ENCODE results near the gene PCDHA4. TPM values are rescaled to one million over a fixed set of nuclear protein-coding genes. Genes with fewer than 3 reads are reported as not detected.
"Not testable (repeated sequence)": the region's sequence is repeated elsewhere in the genome, so short reads cannot be mapped to it uniquely, and the experiment has no call there.

Gene PCDHA4
- total RNA-seq, 8 experiments from 2014 or later = 0.05 to 50.8 (median 14.1) TPM

DNA sequence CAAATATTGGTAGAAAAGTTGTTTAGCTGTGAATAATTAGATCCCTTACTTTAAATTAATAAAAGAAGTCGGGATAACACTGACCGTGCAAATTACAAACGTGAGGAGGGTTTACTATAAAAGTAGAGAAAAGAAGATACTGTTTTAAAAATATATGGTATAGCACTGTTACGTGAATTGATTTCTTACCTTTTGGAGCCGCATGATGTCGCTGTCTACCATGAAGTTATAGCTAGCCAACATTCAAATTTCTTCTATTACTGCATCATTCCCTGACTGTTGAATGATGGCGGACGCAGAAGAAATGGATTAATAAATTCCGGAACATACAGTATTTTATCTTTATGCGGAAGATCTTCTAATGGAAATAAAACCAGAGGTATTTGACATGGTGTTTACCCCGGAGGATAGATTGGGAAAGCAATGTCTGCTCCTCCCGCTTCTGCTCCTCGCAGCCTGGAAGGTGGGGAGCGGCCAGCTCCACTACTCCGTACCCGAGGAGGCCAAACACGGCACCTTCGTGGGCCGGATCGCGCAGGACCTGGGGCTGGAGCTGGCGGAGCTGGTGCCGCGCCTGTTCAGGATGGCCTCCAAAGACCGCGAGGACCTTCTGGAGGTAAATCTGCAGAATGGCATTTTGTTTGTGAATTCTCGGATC is 21.0 kb downstream of the PCDHA4 start, which contains the start of gene PCDHA6:
Gene PCDHA6, plus strand, starts transcription at position 257 of the 658 bp plus-strand sequence. Its CDS starts 132 bp downstream, at position 389.
- 0 to 96% (median 78%) methylated on average over 6 to 25 of the region's 27 CpGs; no CpG with 5 or more reads in 1 of the 10 experiments for WGBS, 10 experiments
- in situ Hi-C loops (cut with MboI; ENCODE audit: low pct_unique_long_range_greater_than_20kb in 2 of 9, low sequenced_read_pairs in 9 of 9, unreplicated experiment in 9 of 9) = no loop called here
- peak in 2 of 8 experiments; percentile 47 to 76 for ATAC-seq (replicated peaks in 6 of 8)
- peak within 1 kb of the TSS in 1 of 5 donors; percentile 1 for H3K4me3 ChIP-seq
- H3K4me1 ChIP-seq (replicated peaks in 1 of 2) = no peaks in the 10 kb centered on the region
- H3K27ac ChIP-seq = no peak within 1 kb of the TSS

DNA sequence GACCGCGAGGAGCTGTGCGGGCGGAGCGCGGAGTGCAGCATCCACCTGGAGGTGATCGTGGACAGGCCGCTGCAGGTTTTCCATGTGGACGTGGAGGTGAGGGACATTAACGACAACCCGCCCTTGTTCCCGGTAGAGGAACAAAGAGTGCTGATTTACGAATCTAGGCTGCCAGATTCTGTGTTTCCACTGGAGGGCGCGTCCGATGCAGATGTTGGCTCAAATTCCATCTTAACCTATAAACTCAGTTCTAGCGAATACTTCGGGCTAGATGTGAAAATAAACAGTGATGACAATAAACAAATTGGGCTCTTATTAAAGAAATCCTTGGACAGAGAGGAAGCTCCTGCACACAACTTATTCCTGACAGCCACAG is 21.5 kb downstream of the PCDHA4 start:
- peak in 1 of 8 experiments; percentile 24 for ATAC-seq (replicated peaks in 6 of 8)
- H3K27ac ChIP-seq = no peak overlapping the region
- 0 to 96% (median 93%) methylated on average over 1 to 5 of the region's 18 CpGs; no CpG with 5 or more reads in 6 of the 10 experiments for WGBS, 10 experiments
- in situ Hi-C loops (cut with MboI; ENCODE audit: low pct_unique_long_range_greater_than_20kb in 2 of 9, low sequenced_read_pairs in 9 of 9, unreplicated experiment in 9 of 9) = no loop called here
- H3K4me3 ChIP-seq = peak overlapping the region in 1 of 5 donors; percentile 1
- H3K4me1 ChIP-seq (replicated peaks in 1 of 2) = no peaks in the 10 kb centered on the region

DNA sequence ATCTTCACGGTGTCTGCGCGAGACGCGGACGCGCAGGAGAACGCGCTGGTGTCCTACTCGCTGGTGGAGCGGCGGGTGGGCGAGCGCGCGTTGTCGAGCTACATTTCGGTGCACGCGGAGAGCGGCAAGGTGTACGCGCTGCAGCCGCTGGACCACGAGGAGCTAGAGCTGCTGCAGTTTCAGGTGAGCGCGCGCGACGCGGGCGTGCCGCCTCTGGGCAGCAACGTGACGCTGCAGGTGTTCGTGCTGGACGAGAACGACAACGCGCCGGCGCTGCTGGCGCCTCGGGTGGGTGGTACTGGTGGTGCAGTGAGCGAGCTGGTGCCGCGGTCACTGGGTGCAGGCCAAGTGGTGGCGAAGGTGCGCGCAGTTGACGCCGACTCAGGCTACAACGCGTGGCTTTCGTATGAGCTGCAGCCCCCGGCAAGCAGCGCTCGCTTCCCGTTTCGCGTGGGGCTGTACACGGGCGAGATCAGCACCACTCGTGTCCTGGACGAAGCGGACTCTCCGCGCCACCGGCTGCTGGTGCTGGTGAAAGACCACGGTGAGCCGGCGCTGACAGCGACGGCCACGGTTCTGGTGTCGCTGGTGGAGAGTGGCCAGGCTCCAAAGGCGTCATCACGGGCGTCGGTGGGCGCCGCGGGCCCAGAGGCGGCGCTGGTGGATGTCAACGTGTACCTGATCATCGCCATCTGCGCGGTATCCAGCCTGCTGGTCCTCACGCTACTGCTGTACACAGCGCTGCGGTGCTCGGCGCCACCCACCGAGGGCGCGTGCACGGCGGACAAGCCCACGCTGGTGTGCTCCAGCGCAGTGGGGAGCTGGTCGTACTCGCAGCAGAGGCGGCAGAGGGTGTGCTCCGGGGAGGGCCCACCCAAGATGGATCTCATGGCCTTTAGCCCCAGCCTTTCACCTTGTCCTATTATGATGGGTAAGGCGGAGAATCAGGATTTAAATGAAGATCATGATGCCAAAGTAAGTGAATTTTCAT is 22.9 kb downstream of the PCDHA4 start:
- H3K27ac ChIP-seq; in situ Hi-C loops (cut with MboI; ENCODE audit: low pct_unique_long_range_greater_than_20kb in 2 of 9, low sequenced_read_pairs in 9 of 9, unreplicated experiment in 9 of 9); ATAC-seq (replicated peaks in 6 of 8); H3K4me3 ChIP-seq; H3K4me1 ChIP-seq (replicated peaks in 1 of 2): not testable (repeated sequence)
- WGBS, 10 experiments = 30 to 99% (median 77%) methylated on average over 1 to 55 of the region's 106 CpGs; no CpG with 5 or more reads in 1 of the 10 experiments

DNA sequence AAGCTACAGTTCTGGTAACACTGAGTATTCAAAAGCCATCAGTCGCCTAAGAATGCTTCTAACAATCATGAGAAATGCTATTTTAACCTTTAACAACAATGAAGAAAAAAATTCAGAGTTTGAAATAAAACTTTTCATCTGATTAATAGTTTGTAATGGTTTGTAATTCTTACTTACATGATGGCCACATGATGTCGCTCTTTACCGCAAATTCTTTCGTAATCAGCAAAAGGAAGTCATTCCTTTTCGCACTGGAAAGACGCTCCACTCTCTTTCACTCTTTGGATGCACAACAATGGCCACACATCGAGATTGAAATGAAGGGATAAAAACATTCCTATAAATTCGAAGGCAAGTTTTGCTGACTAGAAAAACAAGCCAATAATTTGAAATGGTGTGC is 27.1 kb downstream of the PCDHA4 start, which contains the start of gene PCDHA7:
Gene PCDHA7, plus strand, starts transcription at position 277 of the 400 bp plus-strand sequence. Its CDS starts 115 bp downstream, at position 392.
- 8 to 100% (median 70%) methylated on average over 1 to 8 of the region's 8 CpGs for WGBS, 10 experiments
- H3K4me3 ChIP-seq = no peak within 1 kb of the TSS
- no peaks in the 10 kb centered on the region for H3K4me1 ChIP-seq (replicated peaks in 1 of 2)
- in situ Hi-C loops (cut with MboI; ENCODE audit: low pct_unique_long_range_greater_than_20kb in 2 of 9, low sequenced_read_pairs in 9 of 9, unreplicated experiment in 9 of 9) = no loop called here
- no peak for ATAC-seq (replicated peaks in 6 of 8)
- H3K27ac ChIP-seq = no peak within 1 kb of the TSS

DNA sequence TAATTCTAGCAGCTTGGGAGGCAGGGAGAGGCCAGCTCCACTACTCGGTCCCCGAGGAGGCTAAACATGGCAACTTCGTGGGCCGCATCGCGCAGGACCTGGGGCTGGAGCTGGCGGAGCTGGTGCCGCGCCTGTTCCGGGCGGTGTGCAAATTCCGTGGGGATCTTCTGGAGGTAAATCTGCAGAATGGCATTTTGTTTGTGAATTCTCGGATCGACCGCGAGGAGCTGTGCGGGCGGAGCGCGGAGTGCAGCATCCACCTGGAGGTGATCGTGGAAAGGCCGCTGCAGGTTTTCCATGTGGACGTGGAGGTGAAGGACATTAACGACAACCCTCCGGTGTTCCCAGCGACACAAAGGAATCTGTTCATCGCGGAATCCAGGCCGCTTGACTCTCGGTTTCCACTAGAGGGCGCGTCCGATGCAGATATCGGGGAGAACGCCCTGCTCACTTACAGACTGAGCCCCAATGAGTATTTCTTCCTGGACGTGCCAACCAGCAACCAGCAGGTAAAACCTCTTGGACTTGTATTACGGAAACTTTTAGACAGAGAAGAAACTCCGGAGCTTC is 27.7 kb downstream of the PCDHA4 start:
- H3K27ac ChIP-seq; H3K4me3 ChIP-seq; H3K4me1 ChIP-seq (replicated peaks in 1 of 2); in situ Hi-C loops (cut with MboI; ENCODE audit: low pct_unique_long_range_greater_than_20kb in 2 of 9, low sequenced_read_pairs in 9 of 9, unreplicated experiment in 9 of 9); ATAC-seq (replicated peaks in 6 of 8): not testable (repeated sequence)
- WGBS, 10 experiments = 29 to 100% (median 88%) methylated on average over 1 to 10 of the region's 38 CpGs; no CpG with 5 or more reads in 6 of the 10 experiments

DNA sequence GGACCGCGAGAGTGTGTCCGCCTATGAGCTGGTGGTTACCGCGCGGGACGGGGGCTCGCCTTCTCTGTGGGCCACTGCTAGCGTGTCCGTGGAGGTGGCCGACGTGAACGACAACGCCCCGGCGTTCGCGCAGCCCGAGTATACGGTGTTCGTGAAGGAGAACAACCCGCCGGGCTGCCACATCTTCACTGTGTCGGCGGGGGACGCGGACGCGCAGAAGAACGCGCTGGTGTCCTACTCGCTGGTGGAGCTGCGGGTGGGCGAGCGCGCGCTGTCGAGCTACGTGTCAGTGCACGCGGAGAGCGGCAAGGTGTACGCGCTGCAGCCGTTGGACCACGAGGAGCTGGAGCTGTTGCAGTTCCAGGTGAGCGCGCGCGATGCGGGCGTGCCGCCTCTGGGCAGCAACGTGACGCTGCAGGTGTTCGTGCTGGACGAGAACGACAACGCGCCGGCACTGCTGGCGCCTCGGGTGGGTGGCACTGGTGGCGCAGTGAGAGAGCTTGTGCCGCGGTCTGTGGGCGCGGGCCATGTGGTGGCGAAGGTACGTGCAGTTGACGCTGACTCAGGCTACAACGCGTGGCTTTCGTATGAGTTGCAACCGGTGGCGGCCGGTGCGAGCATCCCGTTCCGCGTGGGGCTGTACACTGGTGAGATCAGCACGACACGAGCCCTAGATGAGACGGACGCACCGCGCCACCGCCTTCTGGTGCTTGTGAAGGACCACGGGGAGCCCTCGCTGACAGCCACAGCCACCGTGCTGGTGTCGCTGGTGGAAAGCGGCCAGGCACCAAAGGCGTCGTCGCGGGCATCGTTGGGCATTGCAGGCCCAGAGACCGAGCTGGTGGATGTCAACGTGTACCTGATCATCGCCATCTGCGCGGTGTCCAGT is 29.0 kb downstream of the PCDHA4 start:
- in situ Hi-C loops (cut with MboI; ENCODE audit: low pct_unique_long_range_greater_than_20kb in 2 of 9, low sequenced_read_pairs in 9 of 9, unreplicated experiment in 9 of 9) = no loop called here
- no peak for ATAC-seq (replicated peaks in 6 of 8)
- Histone ChIP-seq H3K4me3 (no peak overlapping the region), H3K4me1 (replicated peaks in 1 of 2) (no peaks in the 10 kb centered on the region), H3K27ac (no peak overlapping the region)
- WGBS, 10 experiments = 40 to 100% (median 95%) methylated on average over 3 to 39 of the region's 103 CpGs; no CpG with 5 or more reads in 1 of the 10 experiments

DNA sequence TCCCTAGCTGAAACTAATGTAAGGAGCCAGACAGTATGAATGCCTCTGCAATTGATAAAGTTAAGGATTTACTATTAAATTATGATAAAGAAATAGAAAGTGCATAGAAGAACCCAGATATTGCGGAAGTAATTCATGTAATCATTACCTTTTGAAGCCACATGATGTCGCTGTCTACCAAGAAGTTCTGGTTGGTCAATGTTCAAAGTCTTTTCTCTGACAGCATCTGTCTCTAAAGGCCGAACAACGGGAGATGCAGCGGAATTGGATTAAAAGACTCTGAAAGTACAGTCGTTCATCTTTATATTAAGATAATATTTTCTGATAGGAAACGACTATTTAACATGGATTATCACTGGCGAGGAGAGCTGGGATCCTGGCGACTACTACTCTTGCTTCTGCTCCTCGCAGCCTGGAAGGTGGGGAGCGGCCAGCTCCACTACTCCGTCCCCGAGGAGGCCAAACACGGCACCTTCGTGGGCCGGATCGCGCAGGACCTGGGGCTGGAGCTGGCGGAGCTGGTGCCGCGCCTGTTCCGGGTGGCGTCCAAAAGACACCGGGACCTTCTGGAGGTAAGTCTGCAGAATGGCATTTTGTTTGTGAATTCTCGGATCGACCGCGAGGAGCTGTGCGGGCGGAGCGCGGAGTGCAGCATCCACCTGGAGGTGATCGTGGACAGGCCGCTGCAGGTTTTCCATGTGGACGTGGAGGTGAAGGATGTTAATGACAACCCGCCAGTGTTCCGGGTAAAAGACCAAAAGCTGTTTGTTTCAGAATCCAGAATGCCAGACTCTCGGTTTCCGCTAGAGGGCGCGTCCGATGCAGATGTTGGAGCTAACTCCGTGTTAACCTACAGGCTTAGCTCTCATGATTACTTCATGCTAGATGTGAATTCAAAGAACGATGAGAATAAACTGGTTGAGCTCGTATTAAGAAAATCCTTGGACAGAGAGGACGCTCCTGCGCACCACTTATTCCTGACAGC is 34.4 kb downstream of the PCDHA4 start, which contains the start of gene PCDHA8:
Gene PCDHA8, plus strand, starts transcription at position 210 of the 985 bp plus-strand sequence. Its CDS starts 135 bp downstream, at position 345.
- 7 to 92% (median 77%) methylated on average over 2 to 15 of the region's 47 CpGs for WGBS, 10 experiments
- H3K27ac ChIP-seq = no peak within 1 kb of the TSS
- in situ Hi-C loops (cut with MboI; ENCODE audit: low pct_unique_long_range_greater_than_20kb in 2 of 9, low sequenced_read_pairs in 9 of 9, unreplicated experiment in 9 of 9) = no loop called here
- no peaks in the 10 kb centered on the region for H3K4me1 ChIP-seq (replicated peaks in 1 of 2)
- ATAC-seq (replicated peaks in 6 of 8) = no peak
- H3K4me3 ChIP-seq = no peak within 1 kb of the TSS

DNA sequence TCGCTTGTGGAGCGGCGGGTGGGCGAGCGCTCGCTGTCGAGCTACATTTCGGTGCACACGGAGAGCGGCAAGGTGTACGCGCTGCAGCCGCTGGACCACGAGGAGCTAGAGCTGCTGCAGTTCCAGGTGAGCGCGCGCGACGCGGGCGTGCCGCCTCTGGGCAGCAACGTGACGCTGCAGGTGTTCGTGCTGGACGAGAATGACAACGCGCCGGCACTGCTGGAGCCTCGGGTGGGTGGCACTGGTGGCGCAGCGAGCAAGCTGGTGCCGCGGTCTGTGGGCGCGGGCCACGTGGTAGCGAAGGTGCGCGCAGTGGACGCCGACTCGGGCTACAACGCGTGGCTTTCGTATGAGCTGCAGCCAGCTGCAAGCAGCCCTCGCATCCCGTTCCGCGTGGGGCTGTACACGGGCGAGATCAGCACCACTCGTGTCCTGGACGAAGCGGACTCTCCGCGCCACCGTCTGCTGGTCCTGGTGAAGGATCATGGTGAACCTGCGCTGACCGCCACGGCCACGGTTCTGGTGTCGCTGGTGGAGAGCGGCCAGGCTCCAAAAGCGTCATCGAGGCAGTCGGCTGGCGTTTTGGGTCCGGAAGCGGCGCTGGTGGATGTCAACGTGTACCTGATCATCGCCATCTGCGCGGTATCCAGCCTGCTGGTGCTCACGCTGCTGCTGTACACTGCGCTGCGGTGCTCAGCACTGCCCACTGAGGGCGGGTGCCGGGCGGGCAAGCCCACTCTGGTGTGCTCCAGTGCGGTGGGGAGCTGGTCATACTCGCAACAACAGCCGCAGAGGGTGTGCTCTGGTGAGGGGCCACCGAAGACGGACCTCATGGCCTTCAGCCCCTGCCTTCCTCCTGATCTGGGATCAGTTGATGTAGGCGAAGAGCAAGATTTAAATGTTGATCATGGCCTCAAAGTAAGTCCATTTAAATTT is 36.2 kb downstream of the PCDHA4 start:
- H3K4me1 ChIP-seq (replicated peaks in 1 of 2) = no peaks in the 10 kb centered on the region
- H3K4me3 ChIP-seq = no peak overlapping the region
- 20 to 96% (median 85%) methylated on average over 1 to 15 of the region's 87 CpGs; no CpG with 5 or more reads in 3 of the 10 experiments for WGBS, 10 experiments
- no peak for ATAC-seq (replicated peaks in 6 of 8)
- H3K27ac ChIP-seq = no peak overlapping the region
- in situ Hi-C loops (cut with MboI; ENCODE audit: low pct_unique_long_range_greater_than_20kb in 2 of 9, low sequenced_read_pairs in 9 of 9, unreplicated experiment in 9 of 9) = no loop called here

DNA sequence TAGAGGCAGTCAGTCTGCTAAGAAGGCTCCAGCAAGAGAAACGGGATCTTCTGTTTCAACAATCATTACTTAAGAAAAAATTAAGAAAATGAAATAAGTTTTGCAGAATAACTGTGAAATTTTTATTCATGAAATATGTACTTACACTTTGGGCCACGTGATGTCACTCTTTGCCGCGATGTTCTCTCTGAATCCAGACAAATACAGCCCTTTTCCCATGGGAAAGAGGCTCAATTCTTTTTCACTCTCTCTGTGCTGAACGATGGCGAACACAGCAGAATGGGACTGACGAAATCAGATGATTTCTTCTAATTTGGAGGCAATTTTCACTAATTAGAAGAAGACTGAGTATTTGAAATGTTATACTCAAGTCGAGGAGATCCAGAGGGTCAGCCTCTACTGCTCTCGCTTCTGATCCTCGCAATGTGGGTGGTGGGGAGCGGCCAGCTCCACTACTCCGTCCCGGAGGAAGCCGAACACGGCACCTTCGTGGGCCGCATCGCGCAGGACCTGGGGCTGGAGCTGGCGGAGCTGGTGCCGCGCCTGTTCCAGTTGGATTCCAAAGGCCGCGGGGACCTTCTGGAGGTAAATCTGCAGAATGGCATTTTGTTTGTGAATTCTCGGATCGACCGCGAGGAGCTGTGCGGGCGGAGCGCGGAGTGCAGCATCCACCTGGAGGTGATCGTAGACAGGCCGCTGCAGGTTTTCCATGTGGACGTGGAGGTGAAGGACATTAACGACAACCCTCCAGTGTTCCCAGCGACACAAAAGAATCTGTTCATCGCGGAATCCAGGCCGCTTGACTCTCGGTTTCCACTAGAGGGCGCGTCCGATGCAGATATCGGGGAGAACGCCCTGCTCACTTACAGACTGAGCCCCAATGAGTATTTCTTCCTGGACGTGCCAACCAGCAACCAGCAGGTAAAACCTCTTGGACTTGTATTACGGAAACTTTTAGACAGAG is 41.6 kb downstream of the PCDHA4 start, which contains the start of gene PCDHA9:
Gene PCDHA9, plus strand, starts transcription at position 244 of the 964 bp plus-strand sequence. Its CDS starts 114 bp downstream, at position 358.
- WGBS, 10 experiments = 3 to 96% (median 74%) methylated on average over 4 to 17 of the region's 48 CpGs; no CpG with 5 or more reads in 1 of the 10 experiments
- ATAC-seq (replicated peaks in 6 of 8) = peak in 1 of 8 experiments; percentile 41
- H3K27ac ChIP-seq; H3K4me3 ChIP-seq; H3K4me1 ChIP-seq (replicated peaks in 1 of 2); in situ Hi-C loops (cut with MboI; ENCODE audit: low pct_unique_long_range_greater_than_20kb in 2 of 9, low sequenced_read_pairs in 9 of 9, unreplicated experiment in 9 of 9): not testable (repeated sequence)

All from motor neuron (in vitro differentiated cells).